Jurkat, Clone E6-1 (cell line): ENCODE results near the gene CD6.
A peak's percentile ranks its signal among the peaks of the same experiment; 100 is the strongest.

Experiments
- DNase-seq: peaks from one replicate; pipeline ENCODE4 v3.0.0-alpha.2; 2011; ENCODE audit warnings: low read depth, low spot score
- H3K4me3 ChIP-seq: 2 replicates; pipeline ENCODE4 v1.5.1; 2011; ENCODE audit warnings: mild to moderate bottlenecking, low read length, control low read depth, moderate library complexity

Gene CD6

GRCh38 chr11:60934124-60934789, 37.2 kb upstream of the CD6 start:
- no peak for DNase-seq
- no peak overlapping the region for H3K4me3 ChIP-seq

DNA sequence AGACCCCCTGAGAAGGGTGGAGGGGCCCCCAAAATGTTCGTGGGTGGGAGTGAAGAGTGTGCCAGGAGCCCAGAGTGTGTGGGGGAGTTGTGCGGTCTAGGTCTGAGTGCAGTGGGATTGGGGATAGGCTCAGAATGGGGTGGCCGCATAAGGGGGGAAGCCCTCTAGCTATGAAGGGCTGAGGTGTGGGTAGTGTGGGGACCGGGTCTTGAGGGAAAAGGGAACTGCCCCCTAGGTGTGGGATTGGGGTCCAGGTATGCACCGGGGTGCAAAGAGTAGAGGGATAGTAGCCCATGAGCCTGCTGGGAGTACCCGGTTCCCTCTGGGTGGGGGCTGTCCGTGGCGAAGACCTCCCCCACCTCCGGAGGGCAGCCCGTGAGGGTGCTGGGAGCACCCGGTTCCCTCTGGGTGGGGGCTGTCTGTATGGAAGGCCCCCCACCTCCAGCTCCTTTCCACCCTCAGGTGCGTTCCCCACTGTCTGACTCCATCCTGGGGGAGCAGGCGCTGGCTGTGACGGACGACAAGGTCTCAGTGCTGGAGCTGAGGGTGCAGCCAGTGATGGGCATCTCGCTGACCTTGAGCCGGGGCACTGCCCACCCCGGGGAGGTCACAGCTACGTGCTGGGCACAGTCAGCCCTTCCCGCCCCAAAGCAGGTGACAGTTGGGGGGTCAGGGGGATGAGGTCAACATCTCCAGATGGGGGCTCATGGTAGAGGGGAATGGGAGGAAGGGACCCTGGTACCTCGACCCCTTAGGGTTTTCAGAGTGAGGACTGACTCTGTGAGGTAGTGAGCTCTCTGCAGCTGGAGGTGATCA, 36.5 kb upstream of the CD6 start:
- H3K4me3 ChIP-seq, result no peak overlapping the region
- no peak for DNase-seq

DNA sequence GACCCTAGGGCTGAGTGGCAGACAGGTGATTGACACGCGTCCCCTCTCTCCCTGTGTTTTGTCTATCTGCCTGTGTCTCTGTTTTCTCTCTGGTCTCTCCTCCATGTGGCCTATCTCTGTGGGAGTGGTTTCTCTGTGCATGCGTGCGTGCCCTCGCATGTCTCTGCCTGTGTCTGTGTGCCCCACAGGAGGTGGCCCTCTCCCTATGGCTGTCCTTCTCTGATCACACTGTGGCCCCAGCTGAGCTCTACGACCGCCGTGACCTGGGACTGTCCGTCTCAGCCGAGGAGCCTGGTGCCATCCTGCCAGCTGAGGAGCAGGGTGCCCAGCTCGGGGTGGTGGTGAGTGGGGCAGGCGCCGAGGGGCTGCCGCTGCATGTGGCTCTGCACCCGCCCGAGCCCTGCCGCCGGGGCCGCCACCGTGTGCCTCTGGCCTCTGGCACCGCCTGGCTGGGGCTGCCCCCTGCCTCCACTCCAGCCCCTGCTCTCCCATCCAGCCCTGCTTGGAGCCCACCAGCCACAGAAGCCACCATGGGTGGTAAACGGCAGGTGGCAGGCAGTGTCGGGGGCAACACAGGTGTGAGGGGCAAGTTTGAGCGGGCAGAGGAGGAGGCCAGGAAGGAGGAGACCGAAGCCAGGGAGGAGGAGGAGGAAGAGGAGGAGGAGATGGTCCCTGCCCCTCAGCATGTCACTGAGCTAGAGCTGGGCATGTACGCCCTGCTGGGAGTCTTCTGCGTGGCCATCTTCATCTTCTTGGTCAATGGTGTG, 35.6 kb upstream of the CD6 start:
- no peak overlapping the region for H3K4me3 ChIP-seq
- no peak for DNase-seq

DNA sequence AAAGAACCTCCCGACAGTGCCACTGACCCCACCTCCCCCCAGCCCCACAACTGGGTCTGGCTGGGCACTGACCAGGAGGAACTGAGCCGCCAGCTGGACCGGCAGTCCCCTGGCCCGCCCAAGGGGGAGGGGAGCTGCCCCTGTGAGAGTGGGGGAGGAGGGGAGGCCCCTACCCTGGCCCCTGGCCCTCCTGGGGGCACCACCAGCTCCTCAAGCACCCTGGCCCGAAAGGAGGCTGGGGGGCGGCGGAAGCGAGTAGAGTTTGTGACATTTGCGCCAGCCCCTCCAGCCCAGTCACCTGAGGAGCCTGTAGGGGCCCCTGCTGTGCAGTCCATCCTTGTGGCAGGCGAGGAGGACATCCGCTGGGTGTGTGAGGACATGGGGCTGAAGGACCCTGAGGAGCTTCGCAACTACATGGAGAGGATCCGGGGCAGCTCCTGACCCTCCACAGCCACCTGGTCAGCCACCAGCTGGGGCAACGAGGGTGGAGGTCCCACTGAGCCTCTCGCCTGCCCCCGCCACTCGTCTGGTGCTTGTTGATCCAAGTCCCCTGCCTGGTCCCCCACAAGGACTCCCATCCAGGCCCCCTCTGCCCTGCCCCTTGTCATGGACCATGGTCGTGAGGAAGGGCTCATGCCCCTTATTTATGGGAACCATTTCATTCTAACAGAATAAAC, 34.9 kb upstream of the CD6 start:
- no peak overlapping the region for H3K4me3 ChIP-seq
- no peak for DNase-seq

DNA sequence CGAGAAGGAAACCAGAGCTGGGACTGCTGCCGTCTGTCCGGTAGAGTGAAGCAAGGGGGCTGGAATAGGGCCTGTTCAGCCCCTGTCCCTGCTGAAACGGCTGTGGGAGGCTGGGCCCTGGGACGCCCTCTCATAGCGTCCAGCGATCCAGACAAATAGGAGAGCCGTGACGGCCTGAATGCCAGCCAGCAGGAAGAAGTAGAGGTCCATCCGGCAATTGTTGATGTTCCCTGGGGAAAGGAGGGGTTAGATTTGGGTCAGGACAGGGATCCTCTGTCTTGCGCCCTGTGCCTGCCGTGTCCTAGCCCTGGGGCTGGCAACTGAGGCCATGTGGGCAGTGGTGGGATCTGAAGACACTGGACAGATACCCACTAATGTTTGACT, 34.3 kb upstream of the CD6 start:
- no peak overlapping the region for H3K4me3 ChIP-seq
- DNase-seq, result no peak

DNA sequence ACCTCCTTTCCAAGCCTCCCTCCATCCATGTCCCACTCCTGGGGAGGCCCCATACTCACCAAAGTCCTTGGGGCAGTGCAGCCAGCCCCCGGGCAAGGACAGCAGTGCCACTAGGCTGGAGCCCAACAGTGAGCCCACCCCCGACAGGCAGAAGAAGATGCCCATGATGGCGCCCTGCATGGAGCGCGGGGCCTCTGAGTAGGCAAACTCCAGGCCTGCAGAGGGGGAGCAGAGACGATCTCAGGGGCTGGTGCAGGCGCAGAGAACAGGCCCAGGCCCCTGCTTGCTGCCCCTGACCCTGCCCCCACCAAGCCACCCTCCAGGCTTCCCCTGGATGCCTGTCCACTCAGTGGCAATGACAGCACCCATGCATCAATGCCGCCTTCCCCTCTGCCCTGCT, 33.7 kb upstream of the CD6 start:
- DNase-seq, result no peak
- H3K4me3 ChIP-seq, result no peak overlapping the region

DNA sequence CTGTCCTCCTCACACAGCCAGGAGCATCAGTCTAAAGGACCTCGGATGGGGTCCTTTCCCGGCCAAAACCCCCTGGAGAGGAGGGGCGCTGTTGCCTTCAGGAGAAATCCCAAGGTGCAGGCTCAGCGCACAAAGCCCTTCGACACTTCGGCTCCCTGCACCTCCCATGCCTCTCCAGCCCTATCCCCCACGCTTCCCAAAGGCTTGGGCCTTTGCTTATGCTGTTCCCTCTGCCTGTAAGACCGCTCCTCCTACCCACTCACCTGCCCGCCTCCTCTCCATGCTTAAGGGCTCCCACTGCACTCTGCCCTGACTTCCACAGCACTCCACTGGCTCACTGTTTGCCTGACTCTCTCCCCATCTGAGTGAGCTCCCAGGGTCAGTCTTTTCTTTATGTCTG, 33.0 kb upstream of the CD6 start:
- no peak overlapping the region for H3K4me3 ChIP-seq
- no peak for DNase-seq

- H3K4me3 ChIP-seq, result no peak overlapping the region
- no peak for DNase-seq
Observed at GRCh38 chr11:60939301-60939700, 32.2 kb upstream of the CD6 start.

DNA sequence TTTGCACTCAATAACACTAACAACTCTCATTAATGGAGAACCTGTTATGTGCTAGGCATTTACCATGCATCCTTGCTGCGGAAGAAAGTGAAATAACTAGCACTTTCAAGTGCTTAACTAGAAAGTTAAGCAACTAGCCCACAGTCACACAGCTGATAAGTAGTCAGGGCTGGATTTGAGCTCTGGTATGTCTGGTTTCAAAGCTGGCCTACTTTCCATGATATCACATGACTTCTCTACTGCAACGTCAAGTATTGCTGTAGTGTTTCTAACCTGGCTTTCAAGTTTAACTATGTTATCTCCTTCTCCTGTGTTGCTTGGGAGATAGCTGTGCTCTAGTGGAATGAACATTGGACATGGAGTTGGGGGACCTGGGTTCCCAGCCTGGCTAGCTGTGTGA, 31.6 kb upstream of the CD6 start:
- H3K4me3 ChIP-seq, result no peak overlapping the region
- DNase-seq, result no peak

DNA sequence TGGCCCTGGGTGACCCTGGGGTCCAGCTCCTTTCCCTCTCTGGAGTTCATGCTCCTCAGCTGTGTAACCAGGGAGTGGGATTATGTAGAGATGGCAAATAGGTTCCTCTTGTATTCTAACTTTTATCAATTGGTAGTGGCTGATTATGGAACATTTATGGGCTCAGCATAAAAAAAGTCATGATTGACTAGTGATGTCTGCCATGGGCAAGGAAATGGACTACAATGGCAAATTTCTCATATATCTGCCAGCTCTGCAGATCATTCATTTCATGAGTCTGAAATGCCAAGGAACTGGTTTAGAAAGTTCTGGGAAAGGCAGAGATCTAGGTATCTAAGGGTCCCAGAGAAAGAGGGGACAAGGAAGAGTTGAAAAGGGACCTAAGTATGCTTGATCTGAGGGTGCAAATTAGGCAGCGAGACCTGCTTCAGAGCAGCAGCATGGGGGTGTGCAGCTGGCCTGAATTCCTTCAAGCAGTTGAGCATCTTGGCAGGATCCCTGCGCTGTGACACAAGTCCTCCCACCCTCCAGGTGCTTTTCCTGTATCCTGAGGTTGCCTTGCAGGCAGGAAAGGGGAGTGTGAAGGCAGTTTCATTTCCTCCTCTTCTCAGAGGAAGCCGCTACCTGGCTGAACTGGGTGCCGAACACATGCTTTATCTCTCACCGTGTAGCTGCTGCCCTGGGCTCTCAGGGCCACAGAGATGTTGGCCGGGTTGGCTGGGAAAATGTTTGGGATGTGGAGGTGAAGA, 29.9 kb upstream of the CD6 start:
- no peak overlapping the region for H3K4me3 ChIP-seq
- no peak for DNase-seq

GRCh38 chr11:60942219-60942618, 29.3 kb upstream of the CD6 start:
- H3K4me3 ChIP-seq, result no peak overlapping the region
- DNase-seq, result no peak

DNA sequence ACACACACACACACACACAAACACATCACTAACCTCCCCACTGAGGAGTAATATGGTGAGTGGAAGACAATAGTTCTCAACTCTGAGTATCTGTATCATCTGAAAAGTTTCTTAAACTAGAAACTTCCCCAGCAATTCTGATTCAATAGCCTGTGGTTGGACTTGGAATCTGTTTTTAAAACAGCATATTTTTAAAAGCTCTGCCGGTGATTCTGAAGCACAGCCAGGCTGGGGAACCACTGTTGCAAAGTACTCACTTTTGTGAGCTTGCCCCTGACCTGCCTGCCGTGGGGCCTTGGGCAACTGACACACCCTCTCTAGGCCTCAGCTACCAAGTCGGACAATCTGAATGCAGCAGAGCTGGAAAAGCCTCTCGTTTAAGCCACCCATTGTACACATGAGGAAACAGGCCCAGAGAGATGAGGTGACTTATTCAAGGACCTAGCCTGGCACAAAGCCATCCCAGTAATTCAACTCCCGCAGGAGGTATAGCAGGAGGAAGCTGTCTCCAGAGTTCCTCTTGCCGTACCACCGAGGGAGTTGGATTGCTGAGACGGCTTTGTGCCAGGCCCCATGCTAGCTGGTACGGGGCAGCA, 28.4 kb upstream of the CD6 start:
- no peak for DNase-seq
- no peak overlapping the region for H3K4me3 ChIP-seq

GRCh38 chr11:60944490-60945294, 26.8 kb upstream of the CD6 start:
- DNase-seq, result peak; percentile 28
- H3K4me3 ChIP-seq, result no peak overlapping the region

DNA sequence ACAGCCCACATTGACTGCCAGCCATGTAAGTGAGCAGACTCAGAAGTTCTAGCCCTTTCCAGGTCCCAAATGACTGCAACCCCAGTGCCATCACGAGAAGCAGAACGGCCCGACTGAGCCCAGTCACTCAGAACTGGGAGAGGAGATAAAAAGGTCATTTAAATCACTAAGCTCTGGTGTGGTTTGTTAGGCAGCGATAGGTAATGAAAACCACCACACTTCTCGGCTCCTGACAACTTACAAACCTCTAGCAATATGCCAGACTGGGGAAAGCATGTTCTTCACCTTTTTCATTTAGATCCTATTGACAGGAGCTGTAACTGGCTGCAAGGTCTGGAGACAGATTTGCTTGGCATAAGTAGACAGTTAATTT, 26.2 kb upstream of the CD6 start:
- no peak overlapping the region for H3K4me3 ChIP-seq
- DNase-seq, result no peak

- H3K4me3 ChIP-seq, result no peak overlapping the region
- DNase-seq, result no peak
Observed at GRCh38 chr11:60946601-60947264, 24.7 kb upstream of the CD6 start.

- DNase-seq, result no peak
- H3K4me3 ChIP-seq, result no peak overlapping the region
Observed at GRCh38 chr11:60947700-60948099, 23.8 kb upstream of the CD6 start.

DNA sequence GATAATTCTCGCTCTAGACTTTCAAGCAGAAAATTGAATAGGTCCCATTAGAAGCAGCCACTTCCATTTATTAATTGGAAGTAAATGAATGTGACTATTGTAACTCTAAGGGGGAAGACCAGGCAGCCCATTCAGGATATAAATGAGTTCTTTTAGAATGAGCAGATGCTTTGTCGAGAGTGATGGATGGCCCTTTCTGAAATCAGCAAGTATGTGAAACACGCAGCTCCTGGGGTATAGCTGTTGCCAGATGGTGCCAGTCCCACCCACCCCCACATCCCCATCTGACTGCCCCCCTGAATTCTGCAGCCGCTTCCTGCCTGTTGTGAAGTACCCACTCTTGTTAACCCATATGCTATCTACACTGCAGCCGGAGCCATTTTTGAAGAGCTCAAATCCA, 23.2 kb upstream of the CD6 start:
- DNase-seq, result no peak
- no peak overlapping the region for H3K4me3 ChIP-seq
